Endothelial cell of umbilical vein (primary cell): ENCODE results near the gene GPR153. TPM values are rescaled to one million over a fixed set of nuclear protein-coding genes. Genes with fewer than 3 reads are reported as not detected.

Source experiments
- BruUV-seq: library from RNA; stranded (reverse); fragments of 400-500 nt; replicated peaks from 2 replicates; lab custom pipeline; 2021; lab: Mats Ljungman, UMichigan
- CTCF ChIA-PET: fragments of 300-600, 350-600 bp; sonication (Branson Sonifier 250); formaldehyde crosslinking; loops from one replicate; lab custom pipeline; 2021; ENCODE audit warnings: antibody characterized with exemption, inconsistent platforms; lab: Charles Lee
- POLR2A ChIA-PET: fragments of 300-600, 350-600 bp; sonication (Branson Sonifier 250); formaldehyde crosslinking; loops from one replicate; lab custom pipeline; 2021; ENCODE audit warnings: antibody characterized with exemption, inconsistent platforms; lab: Charles Lee
- DNase-seq: peaks from one replicate; pipeline ENCODE4 v3.0.0-alpha.2; 2011; ENCODE audit warnings: low read depth, low spot score
- FAIRE-seq: peaks from 2 replicates; lab custom pipeline; 2011; peaks lifted over from hg19 to GRCh38; lab: Jason Lieb, UNC
- H2AFZ ChIP-seq: 2 replicates; pipeline ENCODE4 v1.6.0; 2012; ENCODE audit warnings: low read depth, low read length, control low read depth, inconsistent platforms
- H3K27ac ChIP-seq: 2 replicates; pipeline ENCODE4 v1.5.1; 2011; ENCODE audit warnings: low read depth, mild to moderate bottlenecking, control low read depth, low read length, moderate library complexity; ENCODE audit not compliant: insufficient read depth
- H3K27me3 ChIP-seq, 2 experiments: 2 replicates each; pipeline versions ENCODE4 v1.6.0 to v1.6.1; 2011; ENCODE audit warnings: low read length in 2 of 2, mixed read lengths in 1 of 2; ENCODE audit not compliant: control insufficient read depth in 2 of 2, insufficient read depth in 2 of 2
- H3K36me3 ChIP-seq, 2 experiments: 2 replicates in 1 of 2; 3 replicates in 1 of 2; pipeline ENCODE4 v1.5.1; 2011; ENCODE audit warnings: low read length in 2 of 2, mild to moderate bottlenecking in 1 of 2, moderate library complexity in 1 of 2; ENCODE audit not compliant: control insufficient read depth in 2 of 2, insufficient read depth in 2 of 2; ENCODE audit errors: extremely low read depth in 1 of 2
- H3K4me1 ChIP-seq: 3 replicates; pipeline ENCODE4 v1.5.1; 2011; ENCODE audit warnings: mild to moderate bottlenecking, low read length; ENCODE audit not compliant: control insufficient read depth, insufficient read depth; ENCODE audit errors: extremely low read depth
- H3K4me2 ChIP-seq: 2 replicates; pipeline ENCODE4 v1.6.1; 2011; ENCODE audit warnings: low read length, control low read depth, mixed read lengths; ENCODE audit not compliant: insufficient read depth
- H3K4me3 ChIP-seq, 3 experiments: fragments of 200-600 bp in 1 of 3; sonication (generic), shearing (Covaris generic) in 1 of 3; replicated peaks in 1 of 3; 2 replicates each; pipeline ENCODE4 v1.5.1; 2011 to 2016; ENCODE audit warnings: control low read depth in 3 of 3, low read length in 3 of 3, mild to moderate bottlenecking in 2 of 3, inconsistent platforms in 1 of 3, low read depth in 1 of 3, moderate library complexity in 1 of 3; ENCODE audit not compliant: insufficient read depth in 1 of 3
- H3K79me2 ChIP-seq: 2 replicates; pipeline ENCODE4 v1.6.0; 2012; ENCODE audit warnings: low read length, inconsistent platforms; ENCODE audit not compliant: control insufficient read depth, insufficient read depth
- H3K9ac ChIP-seq: replicated peaks from 2 replicates; pipeline ENCODE3; 2011; ENCODE audit warnings: low read length, control low read depth; ENCODE audit not compliant: insufficient read depth; ENCODE audit errors: extremely low read depth
- H3K9me1 ChIP-seq: replicated peaks from 3 replicates; pipeline ENCODE4 v1.6.0; 2011; ENCODE audit warnings: mild to moderate bottlenecking, low read length; ENCODE audit not compliant: control insufficient read depth, insufficient read depth; ENCODE audit errors: extremely low read depth
- H3K9me3 ChIP-seq: replicated peaks from 2 replicates; pipeline ENCODE4 v1.5.1; 2012; ENCODE audit warnings: low read length, inconsistent platforms; ENCODE audit not compliant: control insufficient read depth, insufficient read depth
- H4K20me1 ChIP-seq: replicated peaks from 2 replicates; pipeline ENCODE3; 2011; ENCODE audit warnings: mild to moderate bottlenecking, low read length; ENCODE audit not compliant: control insufficient read depth, insufficient read depth; ENCODE audit errors: extremely low read depth
- EZH2 ChIP-seq: IDR thresholded peaks from 2 replicates; pipeline ENCODE4 v1.6.1; 2012; ENCODE audit warnings: borderline replicate concordance, low read depth, mild to moderate bottlenecking, moderate library complexity, low read length, inconsistent platforms; ENCODE audit not compliant: severe bottlenecking
- FOS ChIP-seq: IDR thresholded peaks from 2 replicates; pipeline ENCODE4 v1.6.1; 2011; ENCODE audit warnings: mild to moderate bottlenecking, low read length, moderate library complexity, borderline replicate concordance; ENCODE audit not compliant: insufficient read depth
- GATA2 ChIP-seq: IDR thresholded peaks from 2 replicates; pipeline ENCODE4 v1.7.0; 2011; ENCODE audit warnings: low read depth, mild to moderate bottlenecking, moderate library complexity, mixed read lengths, low read length; ENCODE audit not compliant: insufficient read length, insufficient read depth
- JUN ChIP-seq: IDR thresholded peaks from 2 replicates; pipeline ENCODE4 v1.6.1; 2011; ENCODE audit warnings: borderline replicate concordance, low read depth; ENCODE audit not compliant: insufficient read length, insufficient read depth
- MYC ChIP-seq: IDR thresholded peaks from one replicate; pipeline ENCODE4 v1.6.1; 2011; ENCODE audit warnings: mild to moderate bottlenecking, low read depth, low read length
- POLR2A ChIP-seq: IDR thresholded peaks from 2 replicates; pipeline ENCODE4 v1.6.1; 2012; ENCODE audit warnings: low read depth, mild to moderate bottlenecking, control low read depth, low read length
- POLR2AphosphoS5 ChIP-seq: IDR thresholded peaks from 2 replicates; pipeline ENCODE4 v1.6.1; 2012; ENCODE audit warnings: low read depth, mild to moderate bottlenecking, control low read depth, low read length, moderate library complexity; ENCODE audit not compliant: insufficient read depth
- dilution Hi-C: fragments of 300-500 bp; cut with MboI; formaldehyde crosslinking; loops from one replicate; pipeline ENCODE4 v1.15.0; 2019; ENCODE audit warnings: low sequenced_read_pairs; ENCODE audit not compliant: extremely low pct_ligation_motif_present
- intact Hi-C: fragments of 100-400 bp; cut with micrococcal nuclease; formaldehyde crosslinking; loops from one replicate; pipeline ENCODE4 v1.10.0; 2022
- polyA plus RNA-seq, 4 experiments: library from polyadenylated mRNA; depleted of rRNA in 3 of 4; stranded (reverse) in 3 of 4; unstranded in 1 of 4; fragments of >200 nt; gene quantifications; 2 replicates each; pipeline versions ENCODE4 v1.2.1 to v1.2.3, GENCODE V29; 2011 to 2012; ENCODE audit warnings: missing spikeins in 1 of 4
- total RNA-seq: library from RNA; stranded (reverse); gene quantifications from 2 replicates; pipeline ENCODE4 v1.2.3, GENCODE V29; 2021
- TF ChIP-seq, protein P1 (sequence below), 2 donors: IDR thresholded peaks; 1 replicate in 1 of 2; 2 replicates in 1 of 2; pipeline ENCODE4 v1.5.1; 2011; ENCODE audit warnings: low read length in 2 of 2, mild to moderate bottlenecking in 2 of 2, moderate library complexity in 2 of 2, control low read depth in 1 of 2, inconsistent platforms in 1 of 2, low read depth in 1 of 2; ENCODE audit not compliant: insufficient read depth in 1 of 2; ENCODE audit errors: extremely low read depth in 1 of 2
- TF ChIP-seq, protein P2 (sequence below): IDR thresholded peaks from 2 replicates; pipeline ENCODE4 v1.6.1; 2011; ENCODE audit not compliant: insufficient read depth, insufficient read length

GPR153 gene
- total and polyA plus RNA-seq, 2 donors (not counting 3 experiments of a cell fraction or from before 2014, with no cell fraction given), result 3.1 to 3.9 TPM

DNA sequence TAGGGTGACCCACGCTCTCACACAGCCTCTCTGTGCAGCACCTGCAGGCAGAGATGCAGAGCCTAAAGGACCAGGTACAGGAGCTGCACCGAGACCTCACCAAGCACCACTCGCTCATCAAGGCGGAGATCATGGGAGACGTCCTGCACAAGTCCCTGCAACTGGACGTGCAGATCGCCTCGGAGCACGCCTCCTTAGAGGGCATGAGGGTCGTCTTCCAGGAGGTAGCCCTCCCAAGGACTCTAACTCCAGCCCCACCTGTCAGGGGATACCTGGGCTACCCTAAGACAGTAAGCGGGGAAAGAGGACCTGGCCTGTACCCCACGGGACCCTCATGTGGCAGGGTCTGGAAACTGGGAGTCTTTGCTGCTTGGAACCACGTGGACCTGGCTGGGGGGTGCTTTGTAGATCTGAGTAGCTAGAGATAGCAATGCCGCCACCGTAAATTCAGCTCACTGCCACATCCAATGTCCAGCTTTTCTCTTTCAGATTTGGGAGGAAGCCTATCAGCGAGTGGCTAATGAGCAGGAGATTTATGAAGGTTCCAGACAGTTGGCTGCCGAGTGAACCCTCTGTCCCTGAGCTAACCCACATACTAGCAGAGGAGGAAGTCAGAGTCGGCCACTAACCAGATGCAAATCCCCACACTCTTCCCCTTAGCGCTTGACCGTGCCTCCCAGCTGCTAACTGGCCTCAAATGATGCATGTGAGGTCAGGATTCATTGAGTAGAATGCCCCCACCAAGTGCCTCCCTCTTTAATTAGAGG is 48.5 kb downstream of the GPR153 start:
- H3K9me1 ChIP-seq, result no peaks in the 10 kb centered on the region
- no peak overlapping the region for H3K4me3 ChIP-seq
- H3K4me1 ChIP-seq, result peaks cover 7% of the 10 kb centered on the region
- no peak for TF ChIP-seq POLR2A
- CTCF ChIA-PET, result interaction anchor here (1.0 kb wide), 1 partner anchor 33 kb away, joined by 4 read pairs; no protein-coding TSS in a partner anchor
- H3K27me3 ChIP-seq, result peaks cover 0 to 2% of the 10 kb centered on the region in 2 experiments
- H3K9ac ChIP-seq, result no peak overlapping the region
- dilution Hi-C loops (no loop called here), intact Hi-C loops (no loop called here)
- no peaks in the 10 kb centered on the region for H4K20me1 ChIP-seq
- no peaks in the 10 kb centered on the region for H3K36me3 ChIP-seq
- BruUV-seq, result no TSS peak
- FAIRE-seq (no peak), DNase-seq (no peak)
- H2AFZ ChIP-seq, result no peak overlapping the region
- H3K79me2 ChIP-seq, result no peaks in the 10 kb centered on the region
- H3K9me3 ChIP-seq, result no peaks in the 10 kb centered on the region
- H3K27ac ChIP-seq, result no peak overlapping the region
- POLR2A ChIA-PET, result no interaction called here
- no peak overlapping the region for H3K4me2 ChIP-seq

DNA sequence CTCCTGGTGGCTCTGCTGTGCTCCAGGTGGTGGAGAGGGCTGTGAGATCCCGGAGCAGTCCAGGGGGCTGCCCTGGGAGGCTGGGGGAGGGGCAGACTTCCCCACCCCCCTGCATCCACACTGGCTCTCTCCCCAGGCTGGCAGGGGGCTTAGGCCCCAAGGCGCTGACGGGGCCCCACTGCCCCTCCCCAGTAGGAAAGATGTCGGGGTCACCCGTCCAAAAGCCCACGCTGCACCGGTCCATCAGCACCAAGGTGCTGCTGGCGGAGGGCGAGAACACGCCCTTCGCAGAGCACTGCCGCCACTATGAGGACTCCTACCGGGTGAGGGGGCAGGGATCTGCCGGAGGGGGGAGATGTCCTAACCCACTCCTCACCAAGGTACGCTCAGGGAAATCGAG is 49.2 kb downstream of the GPR153 start:
- FAIRE-seq (no peak), DNase-seq (no peak)
- Histone ChIP-seq H3K9ac (no peak overlapping the region), H3K36me3 (no peaks in the 10 kb centered on the region), H3K4me3 (no peak overlapping the region), H2AFZ (no peak overlapping the region), H3K27me3 (peaks cover 2 to 5% of the 10 kb centered on the region in 2 experiments), H3K4me1 (peaks cover 7% of the 10 kb centered on the region), H3K4me2 (no peak overlapping the region), H4K20me1 (no peaks in the 10 kb centered on the region), H3K27ac (no peak overlapping the region), H3K9me3 (no peaks in the 10 kb centered on the region), H3K79me2 (no peaks in the 10 kb centered on the region), H3K9me1 (no peaks in the 10 kb centered on the region)
- dilution Hi-C loops, result no loop called here
- intact Hi-C loops, result no loop called here
- ChIA-PET POLR2A (no interaction called here), CTCF (interaction anchor here (1.0 kb wide), 1 partner anchor 33 kb away, joined by 4 read pairs; no protein-coding TSS in a partner anchor)
- no TSS peak for BruUV-seq
- TF ChIP-seq, protein P1, sequence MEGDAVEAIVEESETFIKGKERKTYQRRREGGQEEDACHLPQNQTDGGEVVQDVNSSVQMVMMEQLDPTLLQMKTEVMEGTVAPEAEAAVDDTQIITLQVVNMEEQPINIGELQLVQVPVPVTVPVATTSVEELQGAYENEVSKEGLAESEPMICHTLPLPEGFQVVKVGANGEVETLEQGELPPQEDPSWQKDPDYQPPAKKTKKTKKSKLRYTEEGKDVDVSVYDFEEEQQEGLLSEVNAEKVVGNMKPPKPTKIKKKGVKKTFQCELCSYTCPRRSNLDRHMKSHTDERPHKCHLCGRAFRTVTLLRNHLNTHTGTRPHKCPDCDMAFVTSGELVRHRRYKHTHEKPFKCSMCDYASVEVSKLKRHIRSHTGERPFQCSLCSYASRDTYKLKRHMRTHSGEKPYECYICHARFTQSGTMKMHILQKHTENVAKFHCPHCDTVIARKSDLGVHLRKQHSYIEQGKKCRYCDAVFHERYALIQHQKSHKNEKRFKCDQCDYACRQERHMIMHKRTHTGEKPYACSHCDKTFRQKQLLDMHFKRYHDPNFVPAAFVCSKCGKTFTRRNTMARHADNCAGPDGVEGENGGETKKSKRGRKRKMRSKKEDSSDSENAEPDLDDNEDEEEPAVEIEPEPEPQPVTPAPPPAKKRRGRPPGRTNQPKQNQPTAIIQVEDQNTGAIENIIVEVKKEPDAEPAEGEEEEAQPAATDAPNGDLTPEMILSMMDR (IDR thresholded peaks at IDR 0.05; ENCODE audit: extremely low read depth in 1 of 2, insufficient read depth in 1 of 2, low read depth in 1 of 2, low read length in 2 of 2), result no peak
- TF ChIP-seq POLR2AphosphoS5, result no peak
- TF ChIP-seq, protein P2, sequence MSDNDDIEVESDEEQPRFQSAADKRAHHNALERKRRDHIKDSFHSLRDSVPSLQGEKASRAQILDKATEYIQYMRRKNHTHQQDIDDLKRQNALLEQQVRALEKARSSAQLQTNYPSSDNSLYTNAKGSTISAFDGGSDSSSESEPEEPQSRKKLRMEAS, result no peak
- TF ChIP-seq POLR2A, result no peak
- no peak for TF ChIP-seq GATA2
- no peak for TF ChIP-seq FOS
- TF ChIP-seq EZH2, result no peak
- no peak for TF ChIP-seq MYC
- no peak for TF ChIP-seq JUN
